ENCODE results near the gene GALNT2.
A peak's percentile ranks its signal among the peaks of the same experiment; 100 is the strongest.

Gene GALNT2

GRCh38 chr1:230220907-230221306, 153.9 kb downstream of the GALNT2 start:
- H3K9me3 ChIP-seq (ENCODE audit: insufficient read depth, low read depth, low read length): no peaks in the 10 kb centered on the region
- no peaks in the 10 kb centered on the region for H3F3A ChIP-seq (ENCODE audit: low read depth)
- peaks cover 99% of the 10 kb centered on the region for H3K79me2 ChIP-seq (ENCODE audit: insufficient read depth, low read length)
- H4K20me1 ChIP-seq (ENCODE audit: insufficient read depth, low read length, poor library complexity, severe bottlenecking): peaks cover 18% of the 10 kb centered on the region
- TF ChIP-seq CTCF (conservative IDR thresholded peaks at IDR 0.05; ENCODE audit: low read length) (no peak), EZH2phosphoT487 (IDR thresholded peaks at IDR 0.05; ENCODE audit: borderline replicate concordance) (no peak)
- H3K4me1 ChIP-seq (ENCODE audit: insufficient read depth, low read length, poor library complexity, severe bottlenecking): peaks cover 56% of the 10 kb centered on the region
- peaks cover 50% of the 10 kb centered on the region; the same call in 1 of the 2 replicates for H3K36me3 ChIP-seq (ENCODE audit: insufficient read depth, low read length)
- no peaks in the 10 kb centered on the region for H3K27me3 ChIP-seq (ENCODE audit: insufficient read depth, low read length, poor library complexity, severe bottlenecking)
- H3K4me3 ChIP-seq (ENCODE audit: low read length, poor library complexity, severe bottlenecking): no peak overlapping the region
- no peak overlapping the region for H3K9ac ChIP-seq (ENCODE audit: low read depth, low read length, poor library complexity, severe bottlenecking)
- H3K9me2 ChIP-seq (replicated peaks; ENCODE audit: low read depth, low read length): no peaks in the 10 kb centered on the region
- no peak overlapping the region for H2AFZ ChIP-seq (ENCODE audit: low read length)
- H3K4me2 ChIP-seq (ENCODE audit: low read depth, low read length, poor library complexity, severe bottlenecking): no peak overlapping the region

DNA sequence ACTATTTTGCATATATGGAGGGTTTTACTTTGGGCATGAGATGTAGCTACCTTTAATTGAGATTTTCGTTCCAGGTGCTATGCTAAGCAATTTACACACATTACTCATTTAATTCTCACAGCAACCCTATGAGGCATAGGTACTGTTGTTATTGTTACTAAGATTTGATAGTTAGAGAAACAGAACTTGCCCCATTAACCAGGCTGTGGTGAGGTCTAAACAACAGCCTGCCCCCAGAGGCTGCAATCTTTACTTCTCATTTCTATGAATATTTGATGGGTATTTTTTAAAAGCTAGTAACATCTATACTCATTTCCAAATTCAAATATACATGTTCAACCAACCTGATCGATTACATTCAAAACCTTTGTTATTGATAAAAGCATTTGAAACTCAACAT, 155.6 kb downstream of the GALNT2 start:
- Histone ChIP-seq H3K79me2 (ENCODE audit: insufficient read depth, low read length) (peaks cover 92% of the 10 kb centered on the region), H3K27me3 (ENCODE audit: insufficient read depth, low read length, poor library complexity, severe bottlenecking) (no peaks in the 10 kb centered on the region), H4K20me1 (ENCODE audit: insufficient read depth, low read length, poor library complexity, severe bottlenecking) (peaks cover 15% of the 10 kb centered on the region), H3K9me3 (ENCODE audit: insufficient read depth, low read depth, low read length) (no peaks in the 10 kb centered on the region), H3K9ac (ENCODE audit: low read depth, low read length, poor library complexity, severe bottlenecking) (no peak overlapping the region), H3K9me2 (replicated peaks; ENCODE audit: low read depth, low read length) (no peaks in the 10 kb centered on the region), H3K4me3 (ENCODE audit: low read length, poor library complexity, severe bottlenecking) (no peak overlapping the region), H3K4me2 (ENCODE audit: low read depth, low read length, poor library complexity, severe bottlenecking) (no peak overlapping the region), H3F3A (ENCODE audit: low read depth) (no peaks in the 10 kb centered on the region), H3K36me3 (ENCODE audit: insufficient read depth, low read length) (peaks cover 47% of the 10 kb centered on the region; the same call in 1 of the 2 replicates), H3K4me1 (ENCODE audit: insufficient read depth, low read length, poor library complexity, severe bottlenecking) (peaks cover 42% of the 10 kb centered on the region), H2AFZ (ENCODE audit: low read length) (no peak overlapping the region)
- TF ChIP-seq CTCF (conservative IDR thresholded peaks at IDR 0.05; ENCODE audit: low read length): peak; percentile 51
- TF ChIP-seq EZH2phosphoT487 (IDR thresholded peaks at IDR 0.05; ENCODE audit: borderline replicate concordance): no peak

DNA sequence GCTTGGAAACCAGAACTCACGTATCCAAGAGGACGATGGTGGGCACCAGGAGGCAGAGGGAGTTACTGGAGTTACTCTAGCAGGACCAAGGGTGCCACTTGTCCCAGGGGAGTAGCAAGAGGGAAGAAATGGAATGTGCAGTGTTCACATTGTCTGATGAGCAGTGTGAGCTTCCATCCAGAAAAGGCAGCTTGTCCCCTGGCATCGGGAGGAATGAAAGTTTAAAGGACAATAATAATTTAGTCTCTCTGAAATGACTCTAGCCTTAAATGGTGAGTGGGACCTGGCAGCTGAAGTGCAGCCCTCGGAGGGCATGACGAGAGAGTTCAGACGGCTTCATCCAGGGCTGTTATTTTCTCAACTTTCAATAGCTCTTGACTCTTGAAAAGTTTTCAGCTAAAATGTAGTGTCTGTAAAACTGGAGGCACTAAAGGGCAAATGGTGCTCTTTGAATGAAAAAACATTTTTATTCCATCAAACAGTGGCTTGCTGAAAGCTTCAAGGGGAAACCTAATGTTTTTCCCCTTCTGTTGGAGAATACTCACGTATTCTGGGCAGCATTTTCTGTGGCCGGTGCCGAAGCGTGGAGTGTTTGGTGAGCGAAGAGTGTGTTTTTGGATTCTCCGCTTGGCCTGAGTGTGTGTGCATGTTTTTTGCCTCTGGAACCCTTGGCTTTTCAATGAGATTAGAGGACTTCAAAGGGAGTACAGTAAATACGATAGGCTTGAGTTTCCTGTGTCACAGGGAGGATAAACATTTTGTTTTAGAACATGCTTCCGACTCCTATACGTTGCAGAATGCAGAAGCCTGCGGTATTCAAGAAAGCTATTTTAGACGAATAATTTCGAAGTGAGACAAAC, 157.3 kb downstream of the GALNT2 start:
- TF ChIP-seq EZH2phosphoT487 (IDR thresholded peaks at IDR 0.05; ENCODE audit: borderline replicate concordance): no peak
- TF ChIP-seq CTCF (conservative IDR thresholded peaks at IDR 0.05; ENCODE audit: low read length): no peak
- peaks cover 42% of the 10 kb centered on the region for H3K4me1 ChIP-seq (ENCODE audit: insufficient read depth, low read length, poor library complexity, severe bottlenecking)
- H3K4me3 ChIP-seq (ENCODE audit: low read length, poor library complexity, severe bottlenecking): no peak overlapping the region
- peak overlapping the region; percentile 9 for H3K9ac ChIP-seq (ENCODE audit: low read depth, low read length, poor library complexity, severe bottlenecking)
- no peaks in the 10 kb centered on the region for H3F3A ChIP-seq (ENCODE audit: low read depth)
- H4K20me1 ChIP-seq (ENCODE audit: insufficient read depth, low read length, poor library complexity, severe bottlenecking): peaks cover 13% of the 10 kb centered on the region
- H3K9me2 ChIP-seq (replicated peaks; ENCODE audit: low read depth, low read length): no peaks in the 10 kb centered on the region
- H3K36me3 ChIP-seq (ENCODE audit: insufficient read depth, low read length): peaks cover 48% of the 10 kb centered on the region; the same call in 1 of the 2 replicates
- no peaks in the 10 kb centered on the region for H3K27me3 ChIP-seq (ENCODE audit: insufficient read depth, low read length, poor library complexity, severe bottlenecking)
- H2AFZ ChIP-seq (ENCODE audit: low read length): no peak overlapping the region
- no peaks in the 10 kb centered on the region for H3K9me3 ChIP-seq (ENCODE audit: insufficient read depth, low read depth, low read length)
- no peak overlapping the region for H3K4me2 ChIP-seq (ENCODE audit: low read depth, low read length, poor library complexity, severe bottlenecking)
- peaks cover 92% of the 10 kb centered on the region for H3K79me2 ChIP-seq (ENCODE audit: insufficient read depth, low read length)
